OCI-LY7 (cell line): ENCODE results near the gene PRR14.

ENCODE experiments used
- EZH2phosphoT487 ChIP-seq: fragments of 200-600 bp; sonication (generic); IDR thresholded peaks from 2 replicates; pipeline ENCODE4 v1.6.1; 2018; ENCODE audit warnings: low read depth, borderline replicate concordance, mild to moderate bottlenecking, mixed run types, antibody characterized with exemption, low read length, moderate library complexity, mixed read lengths
- TF ChIP-seq, protein P1 (sequence below): fragments of 200-600 bp; sonication (generic); conservative IDR thresholded peaks from 2 replicates; pipeline ENCODE4 v1.5.1; 2014; ENCODE audit warnings: mild to moderate bottlenecking, antibody characterized with exemption, low read length, moderate library complexity, mixed read lengths

DNA sequence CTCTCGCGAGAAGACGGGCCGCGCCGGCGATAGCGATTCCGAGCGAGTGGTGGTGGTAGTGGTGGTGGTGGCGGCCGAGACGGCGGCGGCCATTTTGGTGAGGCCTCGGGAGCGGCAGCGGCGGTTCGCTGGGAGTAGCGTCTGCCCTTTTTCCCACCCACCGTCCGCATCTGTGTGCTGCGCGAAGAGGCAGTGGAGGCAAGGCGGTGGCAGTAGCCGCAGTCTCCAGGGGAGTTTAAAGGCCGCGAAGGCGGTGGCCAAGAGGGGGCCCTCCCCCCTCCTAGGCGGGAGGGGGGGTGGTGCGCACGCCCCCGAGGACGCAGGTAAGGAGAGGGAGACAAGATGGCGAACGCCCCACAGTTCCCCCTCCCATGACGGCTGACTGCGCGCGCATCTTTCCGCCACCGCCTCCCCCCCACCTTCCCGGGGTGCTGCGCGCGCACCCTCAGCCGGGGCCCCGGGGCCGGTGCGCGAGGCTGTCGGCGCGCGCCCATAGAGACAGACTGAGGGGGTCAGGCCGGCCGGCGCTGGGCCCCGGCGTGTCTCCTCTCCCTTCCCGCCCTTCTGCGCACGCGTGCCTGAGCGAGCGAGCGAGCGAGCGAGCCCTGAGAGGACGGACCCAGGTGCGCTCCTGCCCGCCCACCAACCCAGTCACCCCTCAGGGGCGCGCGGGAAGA lies 47.5 kb downstream of the PRR14 start:
- TF ChIP-seq, protein P1, sequence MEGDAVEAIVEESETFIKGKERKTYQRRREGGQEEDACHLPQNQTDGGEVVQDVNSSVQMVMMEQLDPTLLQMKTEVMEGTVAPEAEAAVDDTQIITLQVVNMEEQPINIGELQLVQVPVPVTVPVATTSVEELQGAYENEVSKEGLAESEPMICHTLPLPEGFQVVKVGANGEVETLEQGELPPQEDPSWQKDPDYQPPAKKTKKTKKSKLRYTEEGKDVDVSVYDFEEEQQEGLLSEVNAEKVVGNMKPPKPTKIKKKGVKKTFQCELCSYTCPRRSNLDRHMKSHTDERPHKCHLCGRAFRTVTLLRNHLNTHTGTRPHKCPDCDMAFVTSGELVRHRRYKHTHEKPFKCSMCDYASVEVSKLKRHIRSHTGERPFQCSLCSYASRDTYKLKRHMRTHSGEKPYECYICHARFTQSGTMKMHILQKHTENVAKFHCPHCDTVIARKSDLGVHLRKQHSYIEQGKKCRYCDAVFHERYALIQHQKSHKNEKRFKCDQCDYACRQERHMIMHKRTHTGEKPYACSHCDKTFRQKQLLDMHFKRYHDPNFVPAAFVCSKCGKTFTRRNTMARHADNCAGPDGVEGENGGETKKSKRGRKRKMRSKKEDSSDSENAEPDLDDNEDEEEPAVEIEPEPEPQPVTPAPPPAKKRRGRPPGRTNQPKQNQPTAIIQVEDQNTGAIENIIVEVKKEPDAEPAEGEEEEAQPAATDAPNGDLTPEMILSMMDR, result no peak
- no peak for TF ChIP-seq EZH2phosphoT487
